Neural crest cell (in vitro differentiated cells): ENCODE measurements around the gene GNPTG. TPM values are rescaled to one million over a fixed set of nuclear protein-coding genes. Genes with fewer than 3 reads are reported as not detected.

ENCODE experiments used
- DNase-seq: peaks from one replicate; pipeline ENCODE4 v3.0.0; 2021; ENCODE audit warnings: low read depth, mixed read lengths, low spot score
- H3K27ac Mint-ChIP-seq: one replicate; pipeline ENCODE4 v1.8.0; 2021; ENCODE audit warnings: mild to moderate bottlenecking, mixed read lengths; ENCODE audit not compliant: unreplicated experiment
- H3K27me3 Mint-ChIP-seq: 2 replicates; pipeline ENCODE4 v1.8.0; 2021; ENCODE audit warnings: low read depth, mild to moderate bottlenecking, mixed read lengths
- H3K36me3 Mint-ChIP-seq: 2 replicates; pipeline ENCODE4 v1.8.0; 2021; ENCODE audit warnings: low read depth, mild to moderate bottlenecking, mixed read lengths
- H3K4me1 Mint-ChIP-seq: 2 replicates; pipeline ENCODE4 v1.8.0; 2021; ENCODE audit warnings: mixed read lengths
- H3K4me3 Mint-ChIP-seq: one replicate; pipeline ENCODE4 v1.8.0; 2021; ENCODE audit warnings: mild to moderate bottlenecking, mixed read lengths
- H3K9me3 Mint-ChIP-seq: 2 replicates; pipeline ENCODE4 v1.8.0; 2021; ENCODE audit warnings: mixed read lengths
- total RNA-seq: library from RNA; stranded (reverse); gene quantifications from 2 replicates; pipeline ENCODE4 v1.2.1, GENCODE V29; 2021
- TF ChIP-seq, protein P1 (sequence below): fragments of 200-600 bp; sonication (generic); conservative IDR thresholded peaks from 2 replicates; pipeline ENCODE4 v1.5.0; 2021; ENCODE audit warnings: antibody characterized with exemption, mild to moderate bottlenecking

GNPTG gene
- total RNA-seq, 1 donor from 2014 or later = 38.3 TPM

DNA sequence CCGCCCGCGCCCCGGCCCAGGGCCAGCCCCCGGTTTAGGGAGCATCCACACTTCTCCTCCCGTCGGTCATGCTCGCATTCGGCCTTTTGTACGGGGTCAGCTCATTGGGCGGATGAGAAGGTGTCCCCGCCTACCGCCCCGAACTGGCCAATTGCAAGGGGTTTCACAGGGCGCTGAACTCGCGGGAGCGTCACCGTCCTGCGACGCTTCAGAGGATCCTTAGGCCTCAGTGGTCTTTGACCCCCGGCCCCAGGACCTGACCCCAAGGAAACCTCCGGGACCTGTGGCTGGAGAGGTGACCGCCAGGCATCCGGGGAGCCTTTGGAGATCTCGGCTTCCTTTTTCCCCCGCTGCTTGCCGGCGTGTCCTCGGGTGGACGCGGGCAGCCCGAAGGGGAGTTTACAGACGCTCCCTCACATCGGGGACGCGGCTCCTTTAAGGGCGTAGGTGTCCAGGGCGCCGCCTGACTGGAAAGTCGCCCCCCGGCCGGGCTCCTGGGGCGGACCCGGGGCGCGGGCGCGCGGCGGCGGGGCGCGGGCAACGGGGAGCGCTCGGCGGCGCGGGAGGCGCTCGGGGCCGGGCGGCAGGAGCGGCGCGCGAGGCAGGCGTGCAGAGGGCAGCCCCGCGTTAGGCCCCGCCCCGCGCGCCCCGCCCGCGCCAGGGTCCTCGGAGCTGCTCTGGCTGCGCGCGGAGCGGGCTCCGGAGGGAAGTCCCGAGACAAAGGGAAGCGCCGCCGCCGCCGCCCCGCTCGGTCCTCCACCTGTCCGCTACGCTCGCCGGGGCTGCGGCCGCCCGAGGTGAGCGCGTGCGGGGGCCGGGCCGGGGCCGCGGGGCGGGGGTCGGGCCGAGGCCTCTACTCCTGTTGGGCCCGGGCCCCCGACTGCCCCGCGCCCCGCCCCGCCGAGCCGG, 42.5 kb upstream of the GNPTG start, which contains the start of gene UBE2I:
Gene UBE2I (plus strand): TSS at position 660 of the 909 bp plus-strand sequence. CDS start 4,395 bp downstream, outside the sequence.
- Mint-ChIP-seq H3K9me3 (no peaks in the 10 kb centered on the region), H3K27me3 (peaks cover 9% of the 10 kb centered on the region), H3K36me3 (peaks cover 5% of the 10 kb centered on the region), H3K4me1 (peaks cover 14% of the 10 kb centered on the region), H3K27ac (peak within 1 kb of the TSS; percentile 100), H3K4me3 (peak within 1 kb of the TSS; percentile 98)
- TF ChIP-seq, protein P1, sequence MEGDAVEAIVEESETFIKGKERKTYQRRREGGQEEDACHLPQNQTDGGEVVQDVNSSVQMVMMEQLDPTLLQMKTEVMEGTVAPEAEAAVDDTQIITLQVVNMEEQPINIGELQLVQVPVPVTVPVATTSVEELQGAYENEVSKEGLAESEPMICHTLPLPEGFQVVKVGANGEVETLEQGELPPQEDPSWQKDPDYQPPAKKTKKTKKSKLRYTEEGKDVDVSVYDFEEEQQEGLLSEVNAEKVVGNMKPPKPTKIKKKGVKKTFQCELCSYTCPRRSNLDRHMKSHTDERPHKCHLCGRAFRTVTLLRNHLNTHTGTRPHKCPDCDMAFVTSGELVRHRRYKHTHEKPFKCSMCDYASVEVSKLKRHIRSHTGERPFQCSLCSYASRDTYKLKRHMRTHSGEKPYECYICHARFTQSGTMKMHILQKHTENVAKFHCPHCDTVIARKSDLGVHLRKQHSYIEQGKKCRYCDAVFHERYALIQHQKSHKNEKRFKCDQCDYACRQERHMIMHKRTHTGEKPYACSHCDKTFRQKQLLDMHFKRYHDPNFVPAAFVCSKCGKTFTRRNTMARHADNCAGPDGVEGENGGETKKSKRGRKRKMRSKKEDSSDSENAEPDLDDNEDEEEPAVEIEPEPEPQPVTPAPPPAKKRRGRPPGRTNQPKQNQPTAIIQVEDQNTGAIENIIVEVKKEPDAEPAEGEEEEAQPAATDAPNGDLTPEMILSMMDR = no peak
- DNase-seq = peak; percentile 99

- Mint-ChIP-seq H3K4me1 (peaks cover 14% of the 10 kb centered on the region), H3K4me3 (peak overlapping the region; percentile 98), H3K27ac (peak overlapping the region; percentile 99), H3K36me3 (peaks cover 5% of the 10 kb centered on the region), H3K9me3 (no peaks in the 10 kb centered on the region), H3K27me3 (peaks cover 9% of the 10 kb centered on the region)
- TF ChIP-seq, protein P1 = no peak
- no peak for DNase-seq
Observed at GRCh38 chr16:1309888-1310831, 41.6 kb upstream of the GNPTG start.

DNA sequence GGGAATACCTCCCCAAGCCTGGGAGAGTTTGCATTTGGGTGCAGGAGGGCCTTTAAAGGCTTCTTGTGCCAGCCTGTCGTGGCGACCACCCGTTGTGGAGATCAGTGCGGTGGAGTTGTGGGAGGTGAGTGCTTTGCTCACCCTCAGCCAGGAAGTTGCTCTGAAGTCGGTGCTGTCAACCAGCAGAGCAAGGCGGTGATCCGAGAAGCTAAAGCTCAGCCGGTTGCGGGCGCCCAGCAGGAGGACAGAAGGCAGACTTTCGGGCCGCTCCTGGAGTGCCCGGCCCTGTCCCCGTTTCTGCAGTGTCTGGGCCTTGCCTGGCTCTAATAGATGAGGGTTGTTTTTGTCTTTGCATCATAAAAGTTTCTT, 40.9 kb upstream of the GNPTG start:
- H3K4me3 Mint-ChIP-seq = peak overlapping the region; percentile 98
- TF ChIP-seq, protein P1 = no peak
- H3K36me3 Mint-ChIP-seq = peaks cover 5% of the 10 kb centered on the region
- H3K4me1 Mint-ChIP-seq = peaks cover 14% of the 10 kb centered on the region
- no peaks in the 10 kb centered on the region for H3K9me3 Mint-ChIP-seq
- peaks cover 9% of the 10 kb centered on the region for H3K27me3 Mint-ChIP-seq
- H3K27ac Mint-ChIP-seq = peak overlapping the region; percentile 99
- DNase-seq = no peak

GRCh38 chr16:1311212-1311737, 40.5 kb upstream of the GNPTG start:
- no peak for DNase-seq

More at GRCh38 chr16:1311212-1311737, 40.5 kb upstream of the GNPTG start:
- TF ChIP-seq, protein P1 = no peak
- peaks cover 8% of the 10 kb centered on the region for H3K36me3 Mint-ChIP-seq
- peaks cover 9% of the 10 kb centered on the region for H3K27me3 Mint-ChIP-seq
- peak overlapping the region; percentile 99 for H3K27ac Mint-ChIP-seq
- H3K4me1 Mint-ChIP-seq = peaks cover 14% of the 10 kb centered on the region
- H3K4me3 Mint-ChIP-seq = peak overlapping the region; percentile 98
- no peaks in the 10 kb centered on the region for H3K9me3 Mint-ChIP-seq
